ENCODE data around the gene BCAR3.
"Not testable (repeated sequence)": the region's sequence is repeated elsewhere in the genome, so short reads cannot be mapped to it uniquely, and the experiment has no call there.

The BCAR3 gene

GRCh38 chr1:93700532-93701469, 19.2 kb upstream of the BCAR3 start:
- no peak for TF ChIP-seq ZFX (IDR thresholded peaks at IDR 0.05; ENCODE audit: borderline replicate concordance)
- TF ChIP-seq, protein P1, sequence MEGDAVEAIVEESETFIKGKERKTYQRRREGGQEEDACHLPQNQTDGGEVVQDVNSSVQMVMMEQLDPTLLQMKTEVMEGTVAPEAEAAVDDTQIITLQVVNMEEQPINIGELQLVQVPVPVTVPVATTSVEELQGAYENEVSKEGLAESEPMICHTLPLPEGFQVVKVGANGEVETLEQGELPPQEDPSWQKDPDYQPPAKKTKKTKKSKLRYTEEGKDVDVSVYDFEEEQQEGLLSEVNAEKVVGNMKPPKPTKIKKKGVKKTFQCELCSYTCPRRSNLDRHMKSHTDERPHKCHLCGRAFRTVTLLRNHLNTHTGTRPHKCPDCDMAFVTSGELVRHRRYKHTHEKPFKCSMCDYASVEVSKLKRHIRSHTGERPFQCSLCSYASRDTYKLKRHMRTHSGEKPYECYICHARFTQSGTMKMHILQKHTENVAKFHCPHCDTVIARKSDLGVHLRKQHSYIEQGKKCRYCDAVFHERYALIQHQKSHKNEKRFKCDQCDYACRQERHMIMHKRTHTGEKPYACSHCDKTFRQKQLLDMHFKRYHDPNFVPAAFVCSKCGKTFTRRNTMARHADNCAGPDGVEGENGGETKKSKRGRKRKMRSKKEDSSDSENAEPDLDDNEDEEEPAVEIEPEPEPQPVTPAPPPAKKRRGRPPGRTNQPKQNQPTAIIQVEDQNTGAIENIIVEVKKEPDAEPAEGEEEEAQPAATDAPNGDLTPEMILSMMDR (IDR thresholded peaks at IDR 0.05), result no peak
- no peak overlapping the region for H3K27ac ChIP-seq

GRCh38 chr1:93699503-93700168, 18.0 kb upstream of the BCAR3 start:
- TF ChIP-seq ZFX (IDR thresholded peaks at IDR 0.05; ENCODE audit: borderline replicate concordance), result no peak
- TF ChIP-seq, protein P1 (IDR thresholded peaks at IDR 0.05), result no peak
- H3K27ac ChIP-seq, result no peak overlapping the region

GRCh38 chr1:93699049-93699384, 17.4 kb upstream of the BCAR3 start:
- no peak for TF ChIP-seq ZFX (IDR thresholded peaks at IDR 0.05; ENCODE audit: borderline replicate concordance)
- TF ChIP-seq, protein P1 (IDR thresholded peaks at IDR 0.05), result no peak
- H3K27ac ChIP-seq, result no peak overlapping the region

DNA sequence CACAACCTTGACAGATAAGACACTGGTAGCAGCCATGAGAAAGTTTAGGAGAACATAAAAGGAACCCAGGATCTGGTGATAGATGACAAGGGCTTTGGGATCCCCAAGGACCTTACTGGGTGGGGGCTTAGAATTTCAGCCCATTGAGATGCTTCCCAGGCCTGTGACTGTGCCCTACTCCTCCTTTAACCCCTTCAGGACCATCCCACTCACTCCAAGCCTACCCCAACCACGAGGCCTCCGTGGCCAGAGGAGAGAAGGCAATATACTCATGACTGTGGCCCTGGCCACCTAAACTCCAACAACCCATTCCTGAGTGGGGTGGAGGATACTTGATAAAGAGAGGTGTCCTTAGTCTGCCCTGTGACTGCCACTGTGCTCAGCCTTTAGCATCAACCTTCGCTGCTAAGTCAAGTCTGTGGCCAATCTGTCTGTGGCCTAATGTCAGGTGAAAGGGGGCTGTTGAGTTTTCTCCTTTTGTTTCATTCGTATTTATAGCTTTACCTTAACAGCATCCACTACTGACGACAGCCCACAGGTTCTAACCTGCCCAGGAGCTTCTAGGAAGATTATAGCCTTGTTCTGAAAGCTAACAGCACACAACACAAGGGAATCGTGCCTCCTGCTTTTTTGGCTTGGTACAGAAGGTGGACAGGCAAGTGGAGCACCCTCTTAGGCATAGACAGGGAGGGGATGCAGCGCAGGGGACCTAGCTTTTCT, 16.9 kb upstream of the BCAR3 start:
- TF ChIP-seq, protein P1 (IDR thresholded peaks at IDR 0.05), result no peak
- TF ChIP-seq ZFX (IDR thresholded peaks at IDR 0.05; ENCODE audit: borderline replicate concordance), result no peak

GRCh38 chr1:93697566-93697965, 15.9 kb upstream of the BCAR3 start:
- H3K27ac ChIP-seq, result not testable (repeated sequence)

More for the DNA sequence above, 16.9 kb upstream of the BCAR3 start:
- no peak overlapping the region for H3K27ac ChIP-seq

GRCh38 chr1:93695411-93696005, 13.9 kb upstream of the BCAR3 start:
- no peak overlapping the region for H3K27ac ChIP-seq
- TF ChIP-seq ZFX (IDR thresholded peaks at IDR 0.05; ENCODE audit: borderline replicate concordance), result no peak
- TF ChIP-seq, protein P1 (IDR thresholded peaks at IDR 0.05), result no peak

GRCh38 chr1:93694819-93695218, 13.2 kb upstream of the BCAR3 start:
- TF ChIP-seq ZFX (IDR thresholded peaks at IDR 0.05; ENCODE audit: borderline replicate concordance), result no peak
- TF ChIP-seq, protein P1 (IDR thresholded peaks at IDR 0.05), result no peak
- H3K27ac ChIP-seq, result no peak overlapping the region

All from 22Rv1 (cell line).